CD4-positive, alpha-beta memory T cell (primary cell): ENCODE results near the gene RAI2. TPM values are rescaled to one million over a fixed set of nuclear protein-coding genes. Genes with fewer than 3 reads are reported as not detected.

ENCODE experiments used
- CTCF ChIA-PET: fragments of 350-600 bp; sonication (Branson Sonifier 250); formaldehyde crosslinking; loops from one replicate; lab custom pipeline; 2021; ENCODE audit warnings: inconsistent platforms; ENCODE audit not compliant: partially characterized antibody; lab: Charles Lee
- POLR2A ChIA-PET: fragments of 350-600 bp; sonication (Branson Sonifier 250); formaldehyde crosslinking; loops from one replicate; lab custom pipeline; 2021; ENCODE audit not compliant: partially characterized antibody; lab: Charles Lee
- DNase-seq, 5 donors: peaks; one replicate each; pipeline versions ENCODE4 v3.0.0 to v3.0.0-alpha.2; 2020 to 2022; ENCODE audit warnings: mixed read lengths in 1 of 5
- H3K27ac ChIP-seq: one replicate; pipeline ENCODE4 v1.7.0; 2013; ENCODE audit warnings: low read depth, low read length
- H3K27me3 ChIP-seq: 2 replicates; pipeline ENCODE4 v1.7.0; 2013; ENCODE audit warnings: mild to moderate bottlenecking, low read length, moderate library complexity; ENCODE audit not compliant: insufficient read depth
- H3K36me3 ChIP-seq: 2 replicates; pipeline ENCODE4 v1.7.0; 2013; ENCODE audit warnings: mild to moderate bottlenecking, low read length, moderate library complexity; ENCODE audit not compliant: insufficient read depth
- H3K4me1 ChIP-seq: 2 replicates; pipeline ENCODE4 v1.7.0; 2013; ENCODE audit warnings: mild to moderate bottlenecking, low read length, moderate library complexity; ENCODE audit not compliant: insufficient read depth
- H3K4me3 ChIP-seq, 2 donors: one replicate each; pipeline ENCODE4 v1.7.0; 2013; ENCODE audit warnings: low read length in 2 of 2, mild to moderate bottlenecking in 1 of 2
- H3K9me3 ChIP-seq, 2 donors: one replicate each; pipeline ENCODE4 v1.7.0; 2013; ENCODE audit warnings: low read length in 2 of 2, control low read depth in 1 of 2; ENCODE audit not compliant: control insufficient read depth in 1 of 2
- H3K27ac Mint-ChIP-seq, 7 donors: one replicate each; pipeline ENCODE4 v1.8.0; 2020 to 2021; ENCODE audit warnings: mixed read lengths in 7 of 7, mild to moderate bottlenecking in 6 of 7, inconsistent platforms in 3 of 7, moderate library complexity in 3 of 7
- H3K27me3 Mint-ChIP-seq, 2 donors: one replicate each; pipeline ENCODE4 v1.8.0; 2020 to 2021; ENCODE audit warnings: mixed read lengths in 2 of 2
- H3K36me3 Mint-ChIP-seq, 2 donors: one replicate each; pipeline ENCODE4 v1.8.0; 2020 to 2021; ENCODE audit warnings: mixed read lengths in 2 of 2, inconsistent platforms in 1 of 2, mild to moderate bottlenecking in 1 of 2
- H3K4me1 Mint-ChIP-seq, 4 donors: one replicate each; pipeline ENCODE4 v1.8.0; 2020 to 2021; ENCODE audit warnings: mixed read lengths in 4 of 4, mild to moderate bottlenecking in 1 of 4
- H3K4me3 Mint-ChIP-seq, 8 donors: one replicate each; pipeline ENCODE4 v1.8.0; 2020 to 2021; ENCODE audit warnings: mixed read lengths in 8 of 8, mild to moderate bottlenecking in 7 of 8, moderate library complexity in 6 of 8, inconsistent platforms in 3 of 8
- H3K9me3 Mint-ChIP-seq, 8 donors: one replicate each; pipeline ENCODE4 v1.8.0; 2020 to 2021; ENCODE audit warnings: mixed read lengths in 8 of 8, mild to moderate bottlenecking in 5 of 8, inconsistent platforms in 3 of 8, moderate library complexity in 1 of 8
- intact Hi-C: fragments of 100-400 bp; cut with micrococcal nuclease; formaldehyde crosslinking; loops from one replicate; pipeline ENCODE4 v1.15.1; 2023
- polyA plus RNA-seq, 2 donors: library from polyadenylated mRNA; unstranded; fragments of 300-500 nt; fragmentation: Illumina TruSeq; gene quantifications; one replicate each; pipeline ENCODE4 v1.2.3, GENCODE V29; 2021
- total RNA-seq, 2 experiments: library from RNA; stranded (reverse); gene quantifications; one replicate each; pipeline ENCODE4 v1.2.3, GENCODE V29; 2021

RAI2 gene
- total and polyA plus RNA-seq, 4 experiments from 2014 or later: 0.34 to 1.4 (median 1.2) TPM; not detected in 1

- Mint-ChIP-seq H3K9me3 (peaks cover 0 to 4% (median 0%) of the 10 kb centered on the region in 8 donors), H3K4me1 (no peaks in the 10 kb centered on the region), H3K36me3 (no peaks in the 10 kb centered on the region), H3K27ac (no peak overlapping the region), H3K27me3 (peaks cover 0 to 2% of the 10 kb centered on the region in 2 donors), H3K4me3 (no peak overlapping the region)
- POLR2A ChIA-PET: no interaction called here
- no peaks in the 10 kb centered on the region for H3K4me1 ChIP-seq
- no peaks in the 10 kb centered on the region for H3K27me3 ChIP-seq
- H3K9me3 ChIP-seq: no peaks in the 10 kb centered on the region
- intact Hi-C loops: no loop called here
- H3K27ac ChIP-seq: no peak overlapping the region
- H3K4me3 ChIP-seq: no peak overlapping the region
- no peaks in the 10 kb centered on the region for H3K36me3 ChIP-seq
- DNase-seq: no peak
- CTCF ChIA-PET: no interaction called here
Observed at GRCh38 chrX:17829566-17829965, 31.5 kb downstream of the RAI2 start.

GRCh38 chrX:17828171-17828570 lies 32.9 kb downstream of the RAI2 start:
- H3K4me3 Mint-ChIP-seq: no peak overlapping the region
- H3K27ac Mint-ChIP-seq: no peak overlapping the region
- Histone ChIP-seq H3K9me3 (no peaks in the 10 kb centered on the region), H3K4me1 (no peaks in the 10 kb centered on the region), H3K27ac (no peak overlapping the region), H3K4me3 (no peak overlapping the region), H3K27me3 (no peaks in the 10 kb centered on the region), H3K36me3 (no peaks in the 10 kb centered on the region)
- intact Hi-C loops: no loop called here
- DNase-seq: no peak
- ChIA-PET CTCF (no interaction called here), POLR2A (no interaction called here)
- H3K27me3 Mint-ChIP-seq: peaks cover 0 to 2% of the 10 kb centered on the region in 2 donors
- no peaks in the 10 kb centered on the region for H3K4me1 Mint-ChIP-seq
- H3K9me3 Mint-ChIP-seq: peaks cover 0 to 4% (median 0%) of the 10 kb centered on the region in 8 donors
- H3K36me3 Mint-ChIP-seq: no peaks in the 10 kb centered on the region

DNA sequence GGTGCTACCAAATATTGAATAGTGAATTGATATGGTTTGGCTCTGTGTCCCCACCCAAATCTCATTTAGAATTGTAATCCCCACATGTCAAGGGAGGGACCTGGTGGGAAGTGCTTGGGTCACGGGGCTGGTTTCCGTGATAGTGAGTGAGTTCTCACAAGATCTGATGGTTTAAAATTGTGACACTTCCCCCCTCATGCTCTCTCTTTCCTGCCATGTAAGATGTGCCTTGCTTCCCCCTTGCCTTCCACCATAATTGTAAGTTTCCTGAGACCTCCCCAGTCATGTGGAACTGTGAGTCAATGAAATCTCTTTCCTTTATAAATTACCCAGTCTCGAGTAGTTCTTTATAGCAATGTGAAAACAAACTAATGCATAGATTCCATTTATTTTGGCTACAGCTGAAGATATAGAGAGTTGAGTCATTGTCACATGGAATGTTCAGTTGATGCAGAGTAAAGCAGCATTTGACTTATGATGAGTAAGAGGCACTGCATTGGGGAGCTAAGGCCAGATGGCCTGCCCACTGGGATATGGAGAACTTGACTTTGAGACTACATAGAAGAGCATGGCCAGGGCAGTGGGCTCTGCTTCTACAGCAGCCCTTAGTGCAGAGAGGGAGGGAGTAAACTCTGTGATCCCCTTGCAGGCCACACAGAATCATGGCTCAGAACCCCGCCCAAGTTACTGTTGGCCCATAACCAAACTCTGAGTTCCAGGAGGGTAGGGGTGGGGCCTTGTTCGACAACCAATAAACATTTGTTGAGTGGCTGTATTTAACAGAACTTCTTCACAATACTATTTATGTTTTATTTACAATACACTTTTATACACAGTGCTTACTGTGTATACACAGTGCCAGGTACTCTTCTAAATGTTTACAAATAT lies 34.2 kb downstream of the RAI2 start:
- no peak for DNase-seq
- no peaks in the 10 kb centered on the region for H3K4me1 ChIP-seq
- no peaks in the 10 kb centered on the region for H3K9me3 ChIP-seq
- no peak overlapping the region for H3K4me3 Mint-ChIP-seq
- H3K36me3 ChIP-seq: no peaks in the 10 kb centered on the region
- peaks cover 0 to 2% of the 10 kb centered on the region in 2 donors for H3K27me3 Mint-ChIP-seq
- H3K4me3 ChIP-seq: no peak overlapping the region
- no peaks in the 10 kb centered on the region for H3K27me3 ChIP-seq
- H3K4me1 Mint-ChIP-seq: no peaks in the 10 kb centered on the region
- H3K9me3 Mint-ChIP-seq: peaks cover 0 to 4% (median 0%) of the 10 kb centered on the region in 8 donors
- no peak overlapping the region for H3K27ac Mint-ChIP-seq
- ChIA-PET CTCF (no interaction called here), POLR2A (no interaction called here)
- H3K36me3 Mint-ChIP-seq: no peaks in the 10 kb centered on the region
- no peak overlapping the region for H3K27ac ChIP-seq
- intact Hi-C loops: no loop called here

DNA sequence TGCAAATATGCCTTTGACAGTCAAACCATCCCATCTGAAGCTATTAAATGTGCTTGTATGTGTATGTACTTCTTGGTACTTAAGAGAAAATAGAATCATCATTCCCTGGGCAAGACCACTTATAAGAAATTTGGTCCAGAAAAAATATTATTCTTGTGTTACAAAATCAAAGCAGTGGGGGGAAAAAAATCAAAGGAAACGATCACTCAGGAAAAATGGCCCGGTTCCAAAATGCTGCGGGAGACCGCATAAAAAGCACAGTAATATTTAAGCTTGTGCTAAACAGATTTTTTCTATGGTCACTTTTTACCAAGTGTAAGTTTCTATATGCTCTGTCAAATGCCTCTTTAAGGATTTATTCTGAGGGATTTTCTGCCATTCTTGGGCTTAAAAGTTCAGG lies 36.1 kb downstream of the RAI2 start:
- H3K27ac Mint-ChIP-seq: no peak overlapping the region
- no peaks in the 10 kb centered on the region for H3K4me1 Mint-ChIP-seq
- POLR2A ChIA-PET: no interaction called here

GRCh38 chrX:17822351-17822750 lies 38.7 kb downstream of the RAI2 start:
- Histone ChIP-seq H3K9me3 (no peaks in the 10 kb centered on the region), H3K4me1 (no peaks in the 10 kb centered on the region), H3K27ac (no peak overlapping the region), H3K27me3 (no peaks in the 10 kb centered on the region), H3K36me3 (no peaks in the 10 kb centered on the region), H3K4me3 (no peak overlapping the region)
- Mint-ChIP-seq H3K27ac (no peak overlapping the region), H3K36me3 (no peaks in the 10 kb centered on the region), H3K9me3 (peaks cover 0 to 3% (median 0%) of the 10 kb centered on the region in 8 donors), H3K27me3 (no peaks in the 10 kb centered on the region), H3K4me3 (no peak overlapping the region), H3K4me1 (no peaks in the 10 kb centered on the region)
- ChIA-PET POLR2A (no interaction called here), CTCF (no interaction called here)
- DNase-seq: no peak
- intact Hi-C loops: no loop called here

More for the DNA sequence above, 36.1 kb downstream of the RAI2 start:
- H3K36me3 Mint-ChIP-seq: no peaks in the 10 kb centered on the region
- Histone ChIP-seq H3K27ac (no peak overlapping the region), H3K4me1 (no peaks in the 10 kb centered on the region), H3K4me3 (no peak overlapping the region), H3K36me3 (no peaks in the 10 kb centered on the region), H3K9me3 (no peaks in the 10 kb centered on the region), H3K27me3 (no peaks in the 10 kb centered on the region)
- H3K27me3 Mint-ChIP-seq: no peaks in the 10 kb centered on the region
- DNase-seq: no peak
- no peak overlapping the region for H3K4me3 Mint-ChIP-seq
- CTCF ChIA-PET: no interaction called here
- intact Hi-C loops: no loop called here
- peaks cover 0 to 3% (median 0%) of the 10 kb centered on the region in 8 donors for H3K9me3 Mint-ChIP-seq

DNA sequence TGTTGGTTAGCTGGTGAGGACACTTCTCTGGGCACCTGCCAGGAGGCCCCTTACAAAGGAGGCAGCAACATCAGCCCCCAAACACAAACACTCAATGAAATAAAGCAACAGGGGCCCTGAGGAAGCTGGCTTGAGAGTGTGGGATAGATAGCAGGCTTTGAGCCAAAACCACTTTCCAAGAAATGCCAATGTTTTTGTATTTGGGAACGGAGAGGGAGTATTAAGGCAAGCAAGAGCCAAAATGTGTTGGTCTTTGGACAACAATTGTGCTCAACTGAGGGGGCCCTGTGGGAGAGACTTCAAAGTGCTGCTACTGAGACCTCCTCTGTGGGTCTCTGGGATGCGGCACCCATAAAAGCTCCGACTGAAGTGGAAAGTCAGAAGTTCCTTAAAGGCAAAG lies 41.0 kb downstream of the RAI2 start:
- no peak for DNase-seq
- no peak overlapping the region for H3K27ac Mint-ChIP-seq
- H3K27me3 Mint-ChIP-seq: no peaks in the 10 kb centered on the region
- no peaks in the 10 kb centered on the region for H3K36me3 Mint-ChIP-seq
- ChIA-PET CTCF (no interaction called here), POLR2A (no interaction called here)
- no peaks in the 10 kb centered on the region for H3K4me1 Mint-ChIP-seq
- H3K9me3 Mint-ChIP-seq: no peaks in the 10 kb centered on the region
- no peaks in the 10 kb centered on the region for H3K4me1 ChIP-seq
- H3K27me3 ChIP-seq: no peaks in the 10 kb centered on the region
- no peaks in the 10 kb centered on the region for H3K9me3 ChIP-seq
- H3K4me3 ChIP-seq: no peak overlapping the region
- H3K27ac ChIP-seq: no peak overlapping the region
- no peak overlapping the region for H3K4me3 Mint-ChIP-seq
- intact Hi-C loops: no loop called here
- H3K36me3 ChIP-seq: no peaks in the 10 kb centered on the region

DNA sequence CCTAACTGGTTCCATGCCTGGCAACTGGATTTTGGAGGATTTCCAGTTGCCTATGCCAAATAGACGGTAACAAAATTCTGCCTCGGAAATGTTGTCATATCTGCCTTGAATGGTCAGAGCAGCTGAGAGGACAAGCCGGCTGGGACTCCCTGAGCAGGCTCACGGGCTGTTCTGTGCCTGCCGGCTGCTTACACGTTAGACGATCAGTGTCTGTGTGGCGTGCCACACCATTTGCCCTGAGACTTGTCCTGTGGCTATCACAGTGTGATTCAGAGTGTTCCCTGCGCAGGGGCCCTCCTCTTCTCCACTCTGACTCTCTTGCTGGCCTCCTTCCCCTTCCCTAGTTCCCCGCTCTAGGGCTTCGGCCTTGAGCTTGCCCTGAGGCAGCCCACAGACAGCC lies 42.4 kb downstream of the RAI2 start:
- H3K9me3 ChIP-seq: no peaks in the 10 kb centered on the region
- H3K36me3 ChIP-seq: no peaks in the 10 kb centered on the region
- DNase-seq: no peak
- no peaks in the 10 kb centered on the region for H3K27me3 Mint-ChIP-seq
- intact Hi-C loops: no loop called here
- no peaks in the 10 kb centered on the region for H3K9me3 Mint-ChIP-seq
- ChIA-PET CTCF (no interaction called here), POLR2A (no interaction called here)
- no peaks in the 10 kb centered on the region for H3K4me1 Mint-ChIP-seq
- H3K27ac Mint-ChIP-seq: no peak overlapping the region
- no peak overlapping the region for H3K4me3 ChIP-seq
- H3K4me3 Mint-ChIP-seq: no peak overlapping the region
- no peaks in the 10 kb centered on the region for H3K36me3 Mint-ChIP-seq
- H3K27me3 ChIP-seq: no peaks in the 10 kb centered on the region
- no peak overlapping the region for H3K27ac ChIP-seq
- H3K4me1 ChIP-seq: no peaks in the 10 kb centered on the region
